ENCODE measurements around the gene SLC25A29. TPM values are rescaled to one million over a fixed set of nuclear protein-coding genes. Genes with fewer than 3 reads are reported as not detected.

SLC25A29 gene
- total and polyA plus RNA-seq, 4 donors, result 3.9 to 56.6 (median 42.0) TPM

DNA sequence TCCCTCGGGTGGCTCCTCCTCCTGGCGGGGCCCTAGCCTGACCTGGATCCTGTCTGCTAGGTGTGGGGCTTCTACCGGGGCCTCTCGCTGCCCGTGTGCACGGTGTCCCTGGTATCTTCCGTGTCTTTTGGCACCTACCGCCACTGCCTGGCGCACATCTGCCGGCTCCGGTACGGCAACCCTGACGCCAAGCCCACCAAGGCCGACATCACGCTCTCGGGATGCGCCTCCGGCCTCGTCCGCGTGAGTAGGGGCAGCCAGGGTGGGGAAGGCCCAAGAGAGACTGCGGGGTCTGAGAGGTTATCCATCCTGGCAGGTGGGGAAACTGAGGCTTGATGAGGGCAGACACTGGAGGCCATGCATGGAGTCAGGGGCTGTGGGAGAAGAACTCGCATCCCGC is 20.9 kb upstream of the SLC25A29 start:
- ATAC-seq (ENCODE audit: low FRiP score) (no peak), DNase-seq (no peak)
- Histone ChIP-seq H3K27ac (ENCODE audit: low read depth in 1 of 2, low read length in 2 of 2) (no peak overlapping the region), H3K4me3 (ENCODE audit: low read length in 2 of 2) (no peak overlapping the region), H3K36me3 (ENCODE audit: control insufficient read depth in 1 of 2, insufficient read depth in 2 of 2, low read length in 1 of 2) (no peaks in the 10 kb centered on the region), H3K9me3 (ENCODE audit: control insufficient read depth, low read length) (no peaks in the 10 kb centered on the region), H3K4me1 (ENCODE audit: control insufficient read depth in 1 of 2, insufficient read depth in 2 of 2, low read length in 2 of 2) (no peaks in the 10 kb centered on the region), H3K27me3 (ENCODE audit: control insufficient read depth in 1 of 2, insufficient read depth in 2 of 2, low read length in 1 of 2) (no peaks in the 10 kb centered on the region)
- 97% methylated on average over 24 of the region's 24 CpGs for WGBS, 2 donors
- intact Hi-C loops (cut with DNase I), result no loop called here

GRCh38 chr14:100325958-100326357 is 19.7 kb upstream of the SLC25A29 start:
- Histone ChIP-seq H3K4me1 (ENCODE audit: control insufficient read depth in 1 of 2, insufficient read depth in 2 of 2, low read length in 2 of 2) (no peaks in the 10 kb centered on the region), H3K27me3 (ENCODE audit: control insufficient read depth in 1 of 2, insufficient read depth in 2 of 2, low read length in 1 of 2) (no peaks in the 10 kb centered on the region), H3K4me3 (ENCODE audit: low read length in 2 of 2) (no peak overlapping the region), H3K9me3 (ENCODE audit: control insufficient read depth, low read length) (no peaks in the 10 kb centered on the region), H3K27ac (ENCODE audit: low read depth in 1 of 2, low read length in 2 of 2) (no peak overlapping the region), H3K36me3 (ENCODE audit: control insufficient read depth in 1 of 2, insufficient read depth in 2 of 2, low read length in 1 of 2) (no peaks in the 10 kb centered on the region)
- WGBS, 2 donors, result 31 to 37% methylated on average over 13 of the region's 13 CpGs
- DNase-seq, result no peak
- intact Hi-C loops (cut with DNase I), result no loop called here
- ATAC-seq (ENCODE audit: low FRiP score), result no peak

- 19 to 22% methylated on average over 17 of the region's 17 CpGs for WGBS, 2 donors
- H3K36me3 ChIP-seq (ENCODE audit: control insufficient read depth in 1 of 2, insufficient read depth in 2 of 2, low read length in 1 of 2), result no peaks in the 10 kb centered on the region
- no peak overlapping the region for H3K4me3 ChIP-seq (ENCODE audit: low read length in 2 of 2)
- H3K4me1 ChIP-seq (ENCODE audit: control insufficient read depth in 1 of 2, insufficient read depth in 2 of 2, low read length in 2 of 2), result no peaks in the 10 kb centered on the region
- intact Hi-C loops (cut with DNase I), result no loop called here
- H3K9me3 ChIP-seq (ENCODE audit: control insufficient read depth, low read length), result no peaks in the 10 kb centered on the region
- ATAC-seq (ENCODE audit: low FRiP score) (no peak), DNase-seq (no peak)
- H3K27ac ChIP-seq (ENCODE audit: low read depth in 1 of 2, low read length in 2 of 2), result no peak overlapping the region
- no peaks in the 10 kb centered on the region for H3K27me3 ChIP-seq (ENCODE audit: control insufficient read depth in 1 of 2, insufficient read depth in 2 of 2, low read length in 1 of 2)
Observed at GRCh38 chr14:100325231-100325632, 19.0 kb upstream of the SLC25A29 start.

DNA sequence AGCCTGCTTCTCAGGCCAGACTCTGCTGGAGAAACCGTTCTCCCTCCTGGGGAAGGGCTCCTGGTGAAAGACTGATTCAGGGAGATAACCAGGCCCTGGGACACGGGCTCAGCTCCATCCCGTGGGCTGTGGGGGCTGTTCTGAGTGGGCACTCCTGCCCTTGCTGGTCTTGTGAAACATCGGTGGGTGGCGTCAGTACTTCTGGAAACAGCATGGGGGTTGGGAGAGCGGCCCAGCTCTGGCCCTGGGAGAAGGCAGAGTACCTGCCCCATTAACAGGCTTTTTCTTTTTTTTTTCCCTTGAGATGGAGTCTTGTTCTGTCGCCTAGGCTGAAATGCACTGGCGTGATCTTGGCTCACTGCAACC is 17.7 kb upstream of the SLC25A29 start:
- Histone ChIP-seq H3K4me1 (ENCODE audit: control insufficient read depth in 1 of 2, insufficient read depth in 2 of 2, low read length in 2 of 2) (no peaks in the 10 kb centered on the region), H3K4me3 (ENCODE audit: low read length in 2 of 2) (no peak overlapping the region), H3K36me3 (ENCODE audit: control insufficient read depth in 1 of 2, insufficient read depth in 2 of 2, low read length in 1 of 2) (no peaks in the 10 kb centered on the region), H3K27me3 (ENCODE audit: control insufficient read depth in 1 of 2, insufficient read depth in 2 of 2, low read length in 1 of 2) (no peaks in the 10 kb centered on the region), H3K27ac (ENCODE audit: low read depth in 1 of 2, low read length in 2 of 2) (no peak overlapping the region), H3K9me3 (ENCODE audit: control insufficient read depth, low read length) (no peaks in the 10 kb centered on the region)
- intact Hi-C loops (cut with DNase I), result no loop called here
- DNase-seq, result no peak
- ATAC-seq (ENCODE audit: low FRiP score), result no peak
- WGBS, 2 donors, result 91 to 95% methylated on average over 8 of the region's 8 CpGs

DNA sequence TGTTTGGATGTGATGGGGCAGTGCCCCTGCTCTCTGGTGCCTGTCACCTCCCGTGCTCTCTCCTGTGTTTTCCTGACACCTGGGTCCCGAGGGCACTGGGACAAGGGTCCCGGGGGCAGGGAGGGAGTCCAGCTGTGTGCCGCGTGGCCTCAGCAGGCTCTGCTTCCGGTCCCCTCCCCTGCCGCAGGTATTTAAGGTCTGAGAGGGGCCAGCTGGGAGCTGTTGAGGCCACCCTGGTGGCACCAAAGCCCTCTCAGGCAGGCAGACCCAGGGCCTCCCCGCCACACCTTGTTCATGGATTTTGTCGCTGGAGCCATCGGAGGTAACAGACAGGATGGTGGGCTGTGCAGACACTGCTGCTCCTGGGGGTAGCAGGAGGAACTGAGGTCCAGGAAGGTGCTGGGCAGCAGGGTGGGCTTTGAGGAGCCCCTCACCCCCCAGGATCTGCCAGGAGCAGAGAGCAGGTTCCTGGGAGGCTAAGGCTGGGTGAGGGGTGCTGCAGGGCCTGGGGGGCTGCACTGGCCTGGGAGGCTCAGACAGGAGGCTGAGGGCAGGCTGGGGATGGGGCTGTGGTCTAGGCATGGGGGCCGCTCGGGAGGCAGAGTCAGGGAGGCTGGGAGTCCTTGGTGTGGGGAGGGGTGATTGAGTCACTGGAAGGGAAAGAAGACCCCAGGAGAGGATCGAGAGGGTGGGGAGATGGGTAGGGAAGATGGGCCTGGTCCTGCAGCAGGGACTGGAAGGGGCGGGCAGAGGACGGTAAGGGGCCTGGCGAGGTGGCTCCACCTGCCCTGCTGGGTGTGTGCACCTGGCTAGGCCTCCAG is 17.1 kb upstream of the SLC25A29 start, which contains the start of gene SLC25A47:
TSS of gene SLC25A47 (plus strand) at position 219 of the 821 bp plus-strand sequence. CDS start at position 295, 76 bp downstream.
- H3K4me1 ChIP-seq (ENCODE audit: control insufficient read depth in 1 of 2, insufficient read depth in 2 of 2, low read length in 2 of 2), result no peaks in the 10 kb centered on the region
- 95% methylated on average over 15 to 16 of the region's 16 CpGs for WGBS, 2 donors
- H3K9me3 ChIP-seq (ENCODE audit: control insufficient read depth, low read length), result no peaks in the 10 kb centered on the region
- H3K4me3 ChIP-seq (ENCODE audit: low read length in 2 of 2), result no peak within 1 kb of the TSS
- H3K27me3 ChIP-seq (ENCODE audit: control insufficient read depth in 1 of 2, insufficient read depth in 2 of 2, low read length in 1 of 2), result no peaks in the 10 kb centered on the region
- ATAC-seq (ENCODE audit: low FRiP score) (no peak), DNase-seq (no peak)
- no peaks in the 10 kb centered on the region for H3K36me3 ChIP-seq (ENCODE audit: control insufficient read depth in 1 of 2, insufficient read depth in 2 of 2, low read length in 1 of 2)
- H3K27ac ChIP-seq (ENCODE audit: low read depth in 1 of 2, low read length in 2 of 2), result no peak within 1 kb of the TSS
- intact Hi-C loops (cut with DNase I), result no loop called here

DNA sequence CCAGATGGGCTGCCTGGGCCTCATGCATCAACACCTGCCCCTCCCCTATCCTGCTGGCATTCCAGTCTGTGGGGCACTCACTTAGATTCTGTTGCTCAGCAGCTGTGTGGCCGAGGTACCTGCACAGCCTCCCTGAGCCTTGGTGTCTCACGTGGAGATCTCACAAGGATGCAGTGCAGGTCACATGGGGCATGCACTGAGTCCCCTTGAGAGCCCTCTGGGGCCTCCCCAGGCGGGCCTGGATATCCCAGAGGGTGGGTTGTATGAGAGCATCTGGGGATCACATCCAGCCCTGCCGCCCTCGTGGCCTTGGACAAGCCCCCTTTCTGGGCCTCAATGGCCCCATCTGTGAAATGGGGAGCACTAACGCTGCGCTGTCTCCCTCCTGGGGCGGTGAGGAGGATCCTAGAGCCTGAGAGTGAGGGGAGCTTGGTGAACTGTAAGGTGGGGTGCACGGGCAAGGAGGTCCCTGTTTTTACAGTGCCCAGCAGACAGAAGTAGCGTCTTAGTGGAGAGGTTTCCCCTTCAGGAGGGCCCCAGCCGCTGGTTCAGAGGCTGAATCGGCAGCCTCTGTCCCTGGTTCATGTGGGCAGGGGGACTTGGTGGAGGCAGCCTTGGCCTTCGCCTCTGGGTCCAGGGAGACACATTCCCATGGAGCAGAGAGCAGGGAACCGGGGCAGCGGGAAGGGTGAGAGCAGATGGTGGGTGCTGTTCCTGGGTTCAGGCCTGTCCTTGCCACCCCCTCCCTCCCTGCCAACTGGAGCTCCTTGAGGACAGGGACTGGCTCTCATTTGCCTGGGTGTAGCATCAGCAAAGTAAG is 16.1 kb upstream of the SLC25A29 start:
- Histone ChIP-seq H3K4me1 (ENCODE audit: control insufficient read depth in 1 of 2, insufficient read depth in 2 of 2, low read length in 2 of 2) (no peaks in the 10 kb centered on the region), H3K27ac (ENCODE audit: low read depth in 1 of 2, low read length in 2 of 2) (no peak overlapping the region), H3K36me3 (ENCODE audit: control insufficient read depth in 1 of 2, insufficient read depth in 2 of 2, low read length in 1 of 2) (no peaks in the 10 kb centered on the region), H3K4me3 (ENCODE audit: low read length in 2 of 2) (no peak overlapping the region), H3K9me3 (ENCODE audit: control insufficient read depth, low read length) (no peaks in the 10 kb centered on the region), H3K27me3 (ENCODE audit: control insufficient read depth in 1 of 2, insufficient read depth in 2 of 2, low read length in 1 of 2) (no peaks in the 10 kb centered on the region)
- DNase-seq (no peak), ATAC-seq (ENCODE audit: low FRiP score) (no peak)
- 93 to 94% methylated on average over 15 of the region's 15 CpGs for WGBS, 2 donors
- intact Hi-C loops (cut with DNase I), result no loop called here

- Histone ChIP-seq H3K27ac (ENCODE audit: low read depth in 1 of 2, low read length in 2 of 2) (no peak overlapping the region), H3K27me3 (ENCODE audit: control insufficient read depth in 1 of 2, insufficient read depth in 2 of 2, low read length in 1 of 2) (no peaks in the 10 kb centered on the region), H3K36me3 (ENCODE audit: control insufficient read depth in 1 of 2, insufficient read depth in 2 of 2, low read length in 1 of 2) (no peaks in the 10 kb centered on the region), H3K9me3 (ENCODE audit: control insufficient read depth, low read length) (no peaks in the 10 kb centered on the region), H3K4me3 (ENCODE audit: low read length in 2 of 2) (no peak overlapping the region), H3K4me1 (ENCODE audit: control insufficient read depth in 1 of 2, insufficient read depth in 2 of 2, low read length in 2 of 2) (no peaks in the 10 kb centered on the region)
- intact Hi-C loops (cut with DNase I), result no loop called here
- no peak for ATAC-seq (ENCODE audit: low FRiP score)
- WGBS, 2 donors, result 75 to 77% methylated on average over 9 of the region's 9 CpGs
- no peak for DNase-seq
Observed at GRCh38 chr14:100321473-100322137, 15.4 kb upstream of the SLC25A29 start.

GRCh38 chr14:100320157-100320856 is 14.1 kb upstream of the SLC25A29 start:
- DNase-seq, result no peak
- Histone ChIP-seq H3K9me3 (ENCODE audit: control insufficient read depth, low read length) (no peaks in the 10 kb centered on the region), H3K4me1 (ENCODE audit: control insufficient read depth in 1 of 2, insufficient read depth in 2 of 2, low read length in 2 of 2) (no peaks in the 10 kb centered on the region), H3K36me3 (ENCODE audit: control insufficient read depth in 1 of 2, insufficient read depth in 2 of 2, low read length in 1 of 2) (no peaks in the 10 kb centered on the region), H3K4me3 (ENCODE audit: low read length in 2 of 2) (no peak overlapping the region), H3K27ac (ENCODE audit: low read depth in 1 of 2, low read length in 2 of 2) (no peak overlapping the region), H3K27me3 (ENCODE audit: control insufficient read depth in 1 of 2, insufficient read depth in 2 of 2, low read length in 1 of 2) (no peaks in the 10 kb centered on the region)
- no peak for ATAC-seq (ENCODE audit: low FRiP score)
- WGBS, 2 donors, result 93 to 97% methylated on average over 11 to 12 of the region's 12 CpGs
- intact Hi-C loops (cut with DNase I), result no loop called here

All from aorta (tissue), 5 donors.